Kidney epithelial cell (primary cell): ENCODE measurements around the gene CCDC158. TPM values are rescaled to one million over a fixed set of nuclear protein-coding genes. Genes with fewer than 3 reads are reported as not detected.

ENCODE experiments used
- DNase-seq: peaks from one replicate; pipeline ENCODE4 v3.0.0-alpha.2; 2010; ENCODE audit warnings: low read depth
- H3K27me3 ChIP-seq: 2 replicates; pipeline ENCODE4 v1.6.0; 2011; ENCODE audit warnings: low read length; ENCODE audit not compliant: control insufficient read depth, insufficient read depth
- H3K36me3 ChIP-seq: 2 replicates; pipeline ENCODE4 v1.5.1; 2011; ENCODE audit warnings: low read length; ENCODE audit not compliant: control insufficient read depth, insufficient read depth
- H3K4me3 ChIP-seq: 2 replicates; pipeline ENCODE4 v1.5.1; 2011; ENCODE audit warnings: low read depth, mild to moderate bottlenecking, control low read depth, low read length
- total RNA-seq: library from RNA; depleted of rRNA; stranded (reverse); fragments of >200 nt; gene quantifications from 2 replicates; pipeline ENCODE4 v1.2.3, GENCODE V29; 2015
- TF ChIP-seq, protein P1 (sequence below): IDR thresholded peaks from 2 replicates; pipeline ENCODE4 v1.5.1; 2011; ENCODE audit warnings: mild to moderate bottlenecking, moderate library complexity, low read length, control low read depth, inconsistent platforms; ENCODE audit not compliant: insufficient read depth, poor library complexity, severe bottlenecking

The CCDC158 gene
- total RNA-seq, 1 donor from 2014 or later: 0.84 TPM

DNA sequence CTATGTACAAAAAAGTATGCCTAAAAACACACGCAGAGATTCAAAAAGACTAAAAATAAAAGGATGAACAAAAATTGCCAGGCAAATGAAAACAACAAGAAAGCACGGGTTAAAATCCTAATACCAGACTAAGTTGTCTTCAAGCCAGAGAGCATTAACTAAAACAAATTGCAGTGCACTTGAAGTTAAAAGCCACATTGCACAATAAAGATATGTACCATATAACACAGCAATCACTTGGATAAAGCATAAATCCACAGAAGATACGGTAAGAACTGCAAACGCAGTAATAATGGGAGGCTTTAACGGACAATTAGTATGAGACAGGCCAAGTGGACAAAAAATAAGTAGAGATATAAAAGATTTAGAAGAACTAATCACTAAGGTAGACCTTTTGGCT is 14.9 kb downstream of the CCDC158 start:
- Histone ChIP-seq H3K4me3 (no peak overlapping the region), H3K27me3 (no peaks in the 10 kb centered on the region), H3K36me3 (no peaks in the 10 kb centered on the region)
- no peak for DNase-seq
- TF ChIP-seq, protein P1, sequence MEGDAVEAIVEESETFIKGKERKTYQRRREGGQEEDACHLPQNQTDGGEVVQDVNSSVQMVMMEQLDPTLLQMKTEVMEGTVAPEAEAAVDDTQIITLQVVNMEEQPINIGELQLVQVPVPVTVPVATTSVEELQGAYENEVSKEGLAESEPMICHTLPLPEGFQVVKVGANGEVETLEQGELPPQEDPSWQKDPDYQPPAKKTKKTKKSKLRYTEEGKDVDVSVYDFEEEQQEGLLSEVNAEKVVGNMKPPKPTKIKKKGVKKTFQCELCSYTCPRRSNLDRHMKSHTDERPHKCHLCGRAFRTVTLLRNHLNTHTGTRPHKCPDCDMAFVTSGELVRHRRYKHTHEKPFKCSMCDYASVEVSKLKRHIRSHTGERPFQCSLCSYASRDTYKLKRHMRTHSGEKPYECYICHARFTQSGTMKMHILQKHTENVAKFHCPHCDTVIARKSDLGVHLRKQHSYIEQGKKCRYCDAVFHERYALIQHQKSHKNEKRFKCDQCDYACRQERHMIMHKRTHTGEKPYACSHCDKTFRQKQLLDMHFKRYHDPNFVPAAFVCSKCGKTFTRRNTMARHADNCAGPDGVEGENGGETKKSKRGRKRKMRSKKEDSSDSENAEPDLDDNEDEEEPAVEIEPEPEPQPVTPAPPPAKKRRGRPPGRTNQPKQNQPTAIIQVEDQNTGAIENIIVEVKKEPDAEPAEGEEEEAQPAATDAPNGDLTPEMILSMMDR: no peak

DNA sequence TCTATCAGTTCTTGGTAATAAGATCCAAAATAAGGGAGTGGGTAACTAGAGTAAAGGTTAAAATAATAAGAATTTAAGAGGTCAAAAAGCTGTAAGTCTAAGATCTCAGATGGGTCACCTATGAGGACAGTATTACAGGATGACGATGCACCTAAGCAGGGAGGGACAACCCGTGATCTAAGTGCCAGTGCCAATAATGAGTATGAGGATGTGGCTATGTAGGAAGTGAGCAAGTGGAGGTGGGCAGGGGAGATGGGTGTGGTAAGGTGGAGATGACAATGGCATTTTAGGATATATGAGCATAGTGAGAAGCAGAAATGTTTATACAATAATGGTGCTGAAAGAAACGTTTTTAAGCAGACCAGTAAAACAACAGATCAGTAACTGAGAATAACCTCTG is 19.3 kb downstream of the CCDC158 start:
- TF ChIP-seq, protein P1: no peak

DNA sequence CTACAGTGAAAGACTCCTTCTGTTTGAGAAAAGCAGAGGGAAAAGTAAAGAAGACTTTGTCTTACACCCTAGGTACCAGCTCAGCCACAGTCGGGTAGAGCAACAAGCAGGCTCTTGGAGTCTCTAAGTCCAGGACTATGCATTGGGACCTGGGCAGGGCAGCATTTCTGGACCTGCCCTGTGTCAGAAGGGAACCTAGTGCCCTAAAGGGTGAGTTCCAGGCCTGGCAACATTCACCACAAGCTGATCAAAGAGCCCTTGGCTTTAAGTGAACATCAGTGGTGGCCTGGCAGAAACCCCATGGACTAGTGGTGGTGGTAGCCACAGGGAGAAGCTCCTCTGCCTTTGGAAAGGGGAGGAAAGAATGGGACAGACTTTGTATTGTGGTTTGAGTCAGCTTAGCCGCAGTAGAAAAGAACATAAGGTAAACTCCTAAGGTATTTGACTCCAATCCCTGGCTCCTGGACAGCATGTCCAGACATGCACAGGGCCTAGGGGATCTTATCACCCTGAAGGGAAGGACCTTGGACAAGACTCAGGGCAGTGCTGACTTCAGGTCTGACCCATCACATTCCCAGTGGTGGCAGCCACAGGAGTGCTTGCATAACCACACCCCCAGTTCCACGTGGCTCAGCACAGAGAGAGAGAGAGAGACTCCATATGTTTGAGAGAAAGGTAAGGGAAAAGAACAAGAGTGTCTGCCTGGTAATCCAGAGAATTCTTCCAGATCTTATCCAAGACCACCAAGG is 32.6 kb downstream of the CCDC158 start:
- TF ChIP-seq, protein P1: no peak
- no peak for DNase-seq
- Histone ChIP-seq H3K4me3 (no peak overlapping the region), H3K36me3 (no peaks in the 10 kb centered on the region), H3K27me3 (no peaks in the 10 kb centered on the region)

More for the DNA sequence above, 19.3 kb downstream of the CCDC158 start:
- Histone ChIP-seq H3K4me3 (no peak overlapping the region), H3K27me3 (no peaks in the 10 kb centered on the region), H3K36me3 (no peaks in the 10 kb centered on the region)
- DNase-seq: no peak

DNA sequence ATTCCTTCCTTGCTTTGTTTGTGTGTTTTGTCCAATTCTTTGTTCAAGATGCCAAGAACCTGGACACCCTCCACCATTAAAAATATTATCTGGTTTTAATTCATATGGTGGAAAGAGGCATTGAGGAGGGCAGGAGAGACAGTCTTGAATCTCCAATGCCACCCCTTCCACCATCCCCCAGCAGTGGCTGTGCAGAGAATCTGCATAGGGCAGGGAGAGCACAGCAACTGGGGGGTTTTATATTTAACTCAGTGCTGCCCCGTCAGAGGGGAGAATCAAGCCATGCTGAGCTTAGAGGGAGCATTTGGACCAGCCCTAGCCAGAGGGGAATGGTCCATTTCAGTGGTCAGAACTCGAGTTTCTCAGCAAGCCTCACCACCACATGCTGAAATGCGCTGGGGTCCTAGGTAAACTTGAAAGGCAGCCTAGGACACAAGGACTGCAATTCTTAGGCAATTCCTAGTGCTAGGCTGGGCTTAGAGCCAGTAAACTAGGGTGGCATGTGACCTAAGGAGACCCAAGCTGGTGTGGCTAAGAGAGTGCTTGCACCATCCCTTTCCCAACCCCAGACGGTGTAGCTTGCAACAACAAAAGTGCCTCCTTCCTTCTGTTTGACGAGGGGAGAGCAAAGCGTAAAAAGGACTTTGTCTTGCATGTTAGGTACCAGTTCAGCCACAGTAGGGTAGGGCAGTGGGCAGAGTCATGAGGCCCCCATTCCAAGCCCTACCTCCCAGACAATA is 34.2 kb downstream of the CCDC158 start:
- no peak for DNase-seq
- TF ChIP-seq, protein P1: no peak
- Histone ChIP-seq H3K36me3 (no peaks in the 10 kb centered on the region), H3K27me3 (no peaks in the 10 kb centered on the region), H3K4me3 (no peak overlapping the region)

DNA sequence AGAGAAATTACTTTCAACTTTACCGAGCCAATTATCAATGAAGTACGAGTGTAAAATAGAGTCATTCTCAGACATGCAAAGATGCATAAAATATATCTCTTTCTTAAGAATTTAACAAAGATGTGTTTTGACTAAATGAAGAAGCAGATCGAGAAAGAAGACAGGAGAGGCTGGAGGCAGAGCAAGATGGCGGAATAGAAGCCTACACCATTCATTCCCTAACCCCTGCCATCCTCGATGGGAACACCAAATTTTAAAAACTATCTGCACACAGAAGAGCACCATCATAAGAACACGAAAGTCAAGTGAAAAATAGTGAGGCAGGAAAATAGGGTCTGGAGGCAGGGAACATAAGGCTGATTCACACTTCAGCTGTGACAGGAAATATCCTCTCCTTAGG is 35.0 kb downstream of the CCDC158 start:
- no peak for DNase-seq
- Histone ChIP-seq H3K4me3 (no peak overlapping the region), H3K36me3 (no peaks in the 10 kb centered on the region), H3K27me3 (no peaks in the 10 kb centered on the region)
- TF ChIP-seq, protein P1: no peak

DNA sequence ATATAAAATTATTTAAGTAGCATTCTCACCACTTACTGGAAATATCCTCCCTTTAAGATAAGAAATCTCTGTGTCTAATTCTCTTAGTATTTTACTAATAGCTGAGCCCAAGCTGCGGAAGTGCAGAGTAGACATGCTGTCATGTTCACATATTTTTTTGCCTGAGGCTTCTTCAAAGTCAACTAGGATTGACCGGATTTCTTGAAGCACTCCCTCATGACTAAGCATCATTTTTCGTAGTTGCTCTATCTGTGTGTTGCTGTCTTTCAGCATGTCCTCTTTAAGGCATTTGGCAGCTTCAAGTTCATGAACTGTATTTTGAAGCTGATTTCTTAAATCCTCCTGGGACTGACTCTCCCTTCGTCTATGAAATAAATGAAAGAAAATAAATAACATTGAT is 36.9 kb downstream of the CCDC158 start:
- Histone ChIP-seq H3K27me3 (no peaks in the 10 kb centered on the region), H3K4me3 (no peak overlapping the region), H3K36me3 (no peaks in the 10 kb centered on the region)
- TF ChIP-seq, protein P1: no peak
- DNase-seq: no peak
